ENCODE data around the gene TAS2R13. TPM values are rescaled to one million over a fixed set of nuclear protein-coding genes. Genes with fewer than 3 reads are reported as not detected.

Gene TAS2R13
- total and polyA plus RNA-seq, 12 donors = 0.04 to 1.1 (median 0.36) TPM

DNA sequence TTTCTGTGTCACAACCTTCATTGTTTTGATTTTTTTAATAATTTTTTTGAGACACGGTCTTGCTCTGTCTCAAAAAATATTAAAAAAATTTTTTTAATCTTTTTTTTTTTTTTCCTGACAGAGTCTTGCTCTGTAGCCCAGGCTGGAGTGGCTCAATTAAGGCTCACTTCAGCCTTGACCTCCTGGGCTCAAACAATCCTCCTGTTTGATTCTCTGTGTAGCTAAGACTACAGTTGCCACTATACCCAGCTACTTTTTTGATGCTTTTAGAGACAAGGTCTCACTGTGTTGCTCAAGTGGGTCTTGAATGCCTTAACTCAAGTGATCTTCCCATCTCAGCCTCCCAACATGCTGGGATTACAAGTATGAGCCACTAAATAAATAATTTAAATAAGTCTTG is 10.4 kb upstream of the TAS2R13 start:
- WGBS, 2 donors = 91 to 97% methylated on average over 1 of the region's 1 CpG

DNA sequence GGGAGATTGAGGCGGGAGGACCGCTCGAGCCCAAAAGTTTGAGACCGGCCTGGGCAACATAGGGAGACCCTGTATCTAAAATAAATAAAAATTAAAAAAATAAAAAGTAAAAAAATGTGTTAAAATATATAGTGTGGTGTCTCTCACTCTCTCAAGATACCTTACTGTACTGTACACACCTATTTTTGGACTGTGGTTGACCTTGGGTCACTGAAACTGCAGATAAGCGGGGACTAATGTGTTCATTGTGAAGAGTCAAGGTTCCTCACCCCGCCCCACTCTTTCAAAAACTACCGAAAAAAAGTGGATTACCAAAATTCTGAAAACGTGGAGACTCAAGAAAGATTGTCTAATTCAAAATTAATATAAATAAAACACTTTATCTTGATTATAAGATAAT is 1.0 kb upstream of the TAS2R13 start:
- 86 to 94% methylated on average over 8 of the region's 8 CpGs for WGBS, 2 donors
- ATAC-seq (peak in 1 of 8 donors; percentile 62), DNase-seq (no peak)
- H3K27ac ChIP-seq = no peak overlapping the region
- H3K4me1 ChIP-seq = no peaks in the 10 kb centered on the region
- H3K4me3 ChIP-seq = no peak overlapping the region
- no peaks in the 10 kb centered on the region for H3K27me3 ChIP-seq
- H3K36me3 ChIP-seq = peaks cover 0 to 15% (median 0%) of the 10 kb centered on the region in 9 donors
- H3K9me3 ChIP-seq = peaks cover 0 to 17% (median 0%) of the 10 kb centered on the region in 11 donors
- TF ChIP-seq, protein P1, sequence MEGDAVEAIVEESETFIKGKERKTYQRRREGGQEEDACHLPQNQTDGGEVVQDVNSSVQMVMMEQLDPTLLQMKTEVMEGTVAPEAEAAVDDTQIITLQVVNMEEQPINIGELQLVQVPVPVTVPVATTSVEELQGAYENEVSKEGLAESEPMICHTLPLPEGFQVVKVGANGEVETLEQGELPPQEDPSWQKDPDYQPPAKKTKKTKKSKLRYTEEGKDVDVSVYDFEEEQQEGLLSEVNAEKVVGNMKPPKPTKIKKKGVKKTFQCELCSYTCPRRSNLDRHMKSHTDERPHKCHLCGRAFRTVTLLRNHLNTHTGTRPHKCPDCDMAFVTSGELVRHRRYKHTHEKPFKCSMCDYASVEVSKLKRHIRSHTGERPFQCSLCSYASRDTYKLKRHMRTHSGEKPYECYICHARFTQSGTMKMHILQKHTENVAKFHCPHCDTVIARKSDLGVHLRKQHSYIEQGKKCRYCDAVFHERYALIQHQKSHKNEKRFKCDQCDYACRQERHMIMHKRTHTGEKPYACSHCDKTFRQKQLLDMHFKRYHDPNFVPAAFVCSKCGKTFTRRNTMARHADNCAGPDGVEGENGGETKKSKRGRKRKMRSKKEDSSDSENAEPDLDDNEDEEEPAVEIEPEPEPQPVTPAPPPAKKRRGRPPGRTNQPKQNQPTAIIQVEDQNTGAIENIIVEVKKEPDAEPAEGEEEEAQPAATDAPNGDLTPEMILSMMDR (IDR thresholded peaks at IDR 0.05) = no peak
- intact Hi-C loops (cut with DNase I) = no loop called here

More for the DNA sequence above, 10.4 kb upstream of the TAS2R13 start:
- Histone ChIP-seq H3K27ac (no peak overlapping the region), H3K9me3 (no peaks in the 10 kb centered on the region), H3K4me1 (no peaks in the 10 kb centered on the region), H3K27me3 (no peaks in the 10 kb centered on the region), H3K36me3 (no peaks in the 10 kb centered on the region), H3K4me3 (no peak overlapping the region)
- DNase-seq (no peak), ATAC-seq (no peak)
- TF ChIP-seq, protein P1 (IDR thresholded peaks at IDR 0.05) = no peak
- intact Hi-C loops (cut with DNase I) = no loop called here

DNA sequence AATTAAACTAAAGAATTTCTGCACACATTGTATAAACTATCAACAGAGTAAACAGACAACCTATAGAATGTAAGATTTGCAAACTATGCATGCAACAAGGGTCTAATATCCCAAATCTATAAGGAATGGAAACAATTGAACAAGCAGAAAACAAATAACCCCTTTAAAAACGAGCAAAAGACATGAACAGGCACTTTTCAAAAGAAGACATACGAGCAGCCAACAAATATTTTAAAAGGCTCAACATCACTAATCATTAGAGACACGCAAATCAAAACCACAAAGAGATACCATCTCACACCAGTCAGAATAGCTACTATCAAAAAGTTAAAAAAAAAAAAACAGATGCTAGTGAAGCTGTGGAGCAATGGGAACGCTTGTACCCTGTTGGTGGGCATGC is 4.7 kb downstream of the TAS2R13 start:
- intact Hi-C loops (cut with DNase I) = no loop called here
- no peak overlapping the region for H3K27ac ChIP-seq
- WGBS, 2 donors = 95 to 98% methylated on average over 4 of the region's 4 CpGs

DNA sequence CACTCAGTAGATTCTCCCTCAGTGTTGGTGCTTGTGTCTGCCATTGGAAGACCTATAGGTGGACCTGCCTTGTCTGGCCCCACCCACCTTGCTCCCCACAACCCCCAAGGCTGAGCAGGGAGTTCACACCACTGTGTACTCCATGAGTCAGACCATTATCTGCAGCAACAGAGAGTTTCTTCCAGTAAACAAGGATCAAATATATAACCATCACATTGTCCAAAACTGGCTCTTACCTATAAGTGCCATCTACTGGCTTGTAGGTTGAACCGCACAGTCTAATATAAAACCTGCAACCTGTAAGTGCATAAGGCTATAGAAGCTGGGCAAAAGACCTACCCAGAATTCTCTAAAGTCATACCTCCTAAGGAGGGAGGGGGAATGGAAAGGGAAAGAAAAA is 7.9 kb downstream of the TAS2R13 start:
- TF ChIP-seq, protein P1 (IDR thresholded peaks at IDR 0.05) = no peak
- Histone ChIP-seq H3K27ac (no peak overlapping the region), H3K9me3 (peaks cover 0 to 50% (median 30%) of the 10 kb centered on the region in 11 donors), H3K36me3 (peaks cover 0 to 22% (median 0%) of the 10 kb centered on the region in 9 donors), H3K27me3 (no peaks in the 10 kb centered on the region), H3K4me1 (no peaks in the 10 kb centered on the region), H3K4me3 (no peak overlapping the region)
- ATAC-seq (no peak), DNase-seq (no peak)
- WGBS, 2 donors = 99 to 100% methylated on average over 1 of the region's 1 CpG
- intact Hi-C loops (cut with DNase I) = no loop called here

More for the DNA sequence above, 4.7 kb downstream of the TAS2R13 start:
- no peaks in the 10 kb centered on the region for H3K27me3 ChIP-seq
- TF ChIP-seq, protein P1 (IDR thresholded peaks at IDR 0.05) = no peak
- H3K4me1 ChIP-seq = no peaks in the 10 kb centered on the region
- H3K36me3 ChIP-seq = peaks cover 0 to 22% (median 0%) of the 10 kb centered on the region in 9 donors
- H3K4me3 ChIP-seq = no peak overlapping the region
- no peak for ATAC-seq
- peaks cover 0 to 55% (median 30%) of the 10 kb centered on the region in 11 donors for H3K9me3 ChIP-seq
- DNase-seq = no peak

Measured in heart right ventricle (tissue), 16 donors.